Mesothelial cell of epicardium (in vitro differentiated cells): ENCODE measurements around the gene PTCH1. TPM values are rescaled to one million over a fixed set of nuclear protein-coding genes. Genes with fewer than 3 reads are reported as not detected.

Experiments
- DNase-seq, 2 experiments: peaks; one replicate each; pipeline ENCODE4 v3.0.0; 2021; ENCODE audit warnings: low spot score in 2 of 2; ENCODE audit not compliant: unreplicated experiment in 2 of 2
- H3K27ac Mint-ChIP-seq: 2 replicates; pipeline ENCODE4 v1.8.0; 2021; ENCODE audit warnings: mixed read lengths
- H3K27me3 Mint-ChIP-seq: 2 replicates; pipeline ENCODE4 v1.8.0; 2021; ENCODE audit warnings: low read depth, mixed read lengths
- H3K36me3 Mint-ChIP-seq: 2 replicates; pipeline ENCODE4 v1.8.0; 2021; ENCODE audit warnings: mixed read lengths
- H3K4me1 Mint-ChIP-seq: 2 replicates; pipeline ENCODE4 v1.8.0; 2021; ENCODE audit warnings: mixed read lengths
- H3K4me3 Mint-ChIP-seq: 2 replicates; pipeline ENCODE4 v1.8.0; 2021; ENCODE audit warnings: mild to moderate bottlenecking, moderate library complexity, mixed read lengths
- H3K9me3 Mint-ChIP-seq: 2 replicates; pipeline ENCODE4 v1.8.0; 2021; ENCODE audit warnings: mixed read lengths
- CTCF ChIP-seq: fragments of 200-600 bp; sonication (generic); IDR thresholded peaks from one replicate; pipeline ENCODE4 v1.5.0; 2021; ENCODE audit warnings: antibody characterized with exemption; ENCODE audit not compliant: unreplicated experiment
- total RNA-seq: library from RNA; stranded (reverse); gene quantifications from 3 replicates; pipeline ENCODE4 v1.2.1, GENCODE V29; 2021

PTCH1 gene
- total RNA-seq, 1 donor from 2014 or later, result 36.1 TPM

GRCh38 chr9:95495961-95496360 lies 20.8 kb downstream of the PTCH1 start:
- no peaks in the 10 kb centered on the region for H3K9me3 Mint-ChIP-seq
- peaks cover 65% of the 10 kb centered on the region for H3K4me1 Mint-ChIP-seq
- H3K27ac Mint-ChIP-seq, result no peak overlapping the region
- no peak overlapping the region for H3K4me3 Mint-ChIP-seq
- no peaks in the 10 kb centered on the region for H3K27me3 Mint-ChIP-seq
- no peak for DNase-seq
- H3K36me3 Mint-ChIP-seq, result peaks cover 4% of the 10 kb centered on the region
- TF ChIP-seq CTCF, result no peak

- no peak for TF ChIP-seq CTCF
- Mint-ChIP-seq H3K4me3 (no peak overlapping the region), H3K27ac (no peak overlapping the region), H3K36me3 (peaks cover 4% of the 10 kb centered on the region), H3K27me3 (no peaks in the 10 kb centered on the region), H3K9me3 (no peaks in the 10 kb centered on the region), H3K4me1 (peaks cover 62% of the 10 kb centered on the region)
- no peak for DNase-seq
Measured at GRCh38 chr9:95495529-95495928, 21.2 kb downstream of the PTCH1 start.

GRCh38 chr9:95494416-95495371 lies 22.1 kb downstream of the PTCH1 start:
- Mint-ChIP-seq H3K4me3 (no peak overlapping the region), H3K36me3 (peaks cover 4% of the 10 kb centered on the region), H3K9me3 (no peaks in the 10 kb centered on the region), H3K27ac (no peak overlapping the region), H3K27me3 (no peaks in the 10 kb centered on the region), H3K4me1 (peaks cover 54% of the 10 kb centered on the region)
- TF ChIP-seq CTCF, result no peak
- no peak for DNase-seq

- Mint-ChIP-seq H3K4me1 (peaks cover 48% of the 10 kb centered on the region), H3K27ac (no peak overlapping the region), H3K9me3 (no peaks in the 10 kb centered on the region), H3K27me3 (no peaks in the 10 kb centered on the region), H3K4me3 (no peak overlapping the region), H3K36me3 (peaks cover 4% of the 10 kb centered on the region)
- no peak for DNase-seq
- no peak for TF ChIP-seq CTCF
Measured at GRCh38 chr9:95494022-95494415, 22.8 kb downstream of the PTCH1 start.

GRCh38 chr9:95493402-95493801 lies 23.4 kb downstream of the PTCH1 start:
- H3K27me3 Mint-ChIP-seq, result no peaks in the 10 kb centered on the region
- no peaks in the 10 kb centered on the region for H3K9me3 Mint-ChIP-seq
- H3K27ac Mint-ChIP-seq, result no peak overlapping the region
- no peak for TF ChIP-seq CTCF
- no peak for DNase-seq
- peaks cover 4% of the 10 kb centered on the region for H3K36me3 Mint-ChIP-seq
- peaks cover 42% of the 10 kb centered on the region for H3K4me1 Mint-ChIP-seq
- no peak overlapping the region for H3K4me3 Mint-ChIP-seq
